Cerebellar cortex (tissue), 1 donor: ENCODE data around the gene IFIT5.
A peak's percentile ranks its signal among the peaks of the same experiment; 100 is the strongest.
"Not testable (repeated sequence)": the region's sequence is repeated elsewhere in the genome, so short reads cannot be mapped to it uniquely, and the experiment has no call there.

Experiments
- DNase-seq: peaks from one replicate; pipeline ENCODE4 v3.0.0-alpha.2; 2015; ENCODE audit warnings: low spot score

IFIT5 gene

DNA sequence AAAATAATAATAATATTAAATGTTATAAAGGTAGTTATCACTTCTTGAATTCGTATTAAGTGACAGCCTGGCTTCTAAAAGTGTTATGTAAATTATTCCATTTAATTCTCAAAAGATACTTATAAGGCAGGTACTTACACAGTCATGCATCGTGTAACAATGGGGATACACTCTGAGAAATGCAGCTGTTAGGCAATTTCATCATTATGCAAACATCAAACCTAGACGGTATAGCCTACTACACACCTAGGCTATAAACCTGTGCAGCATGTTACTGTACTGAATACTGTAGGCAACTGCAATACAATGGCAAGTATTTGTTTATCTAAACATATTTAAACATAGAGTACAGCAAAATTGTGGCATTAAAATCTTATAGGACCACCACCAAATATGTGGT is 20.5 kb upstream of the IFIT5 start:
- DNase-seq, result peak; percentile 27

DNA sequence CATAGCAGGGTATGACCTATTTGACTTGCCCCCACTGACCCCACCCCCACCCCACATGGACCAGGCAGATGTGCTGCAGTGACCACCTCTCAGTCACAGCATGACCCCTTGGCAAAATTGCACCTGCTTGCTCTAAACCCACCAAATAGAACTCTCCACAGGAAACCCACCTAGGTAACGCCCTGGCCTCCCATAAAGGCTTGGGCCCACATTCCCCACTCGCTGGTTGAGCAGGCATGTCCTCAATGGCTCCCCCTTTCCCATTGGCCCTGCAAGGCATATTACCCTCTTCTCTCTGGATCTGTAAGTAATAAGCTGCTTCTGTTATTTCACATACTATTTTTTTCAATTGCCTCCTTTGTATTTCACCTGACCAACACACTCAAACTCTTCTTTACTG is 19.2 kb upstream of the IFIT5 start:
- DNase-seq, result no peak

DNA sequence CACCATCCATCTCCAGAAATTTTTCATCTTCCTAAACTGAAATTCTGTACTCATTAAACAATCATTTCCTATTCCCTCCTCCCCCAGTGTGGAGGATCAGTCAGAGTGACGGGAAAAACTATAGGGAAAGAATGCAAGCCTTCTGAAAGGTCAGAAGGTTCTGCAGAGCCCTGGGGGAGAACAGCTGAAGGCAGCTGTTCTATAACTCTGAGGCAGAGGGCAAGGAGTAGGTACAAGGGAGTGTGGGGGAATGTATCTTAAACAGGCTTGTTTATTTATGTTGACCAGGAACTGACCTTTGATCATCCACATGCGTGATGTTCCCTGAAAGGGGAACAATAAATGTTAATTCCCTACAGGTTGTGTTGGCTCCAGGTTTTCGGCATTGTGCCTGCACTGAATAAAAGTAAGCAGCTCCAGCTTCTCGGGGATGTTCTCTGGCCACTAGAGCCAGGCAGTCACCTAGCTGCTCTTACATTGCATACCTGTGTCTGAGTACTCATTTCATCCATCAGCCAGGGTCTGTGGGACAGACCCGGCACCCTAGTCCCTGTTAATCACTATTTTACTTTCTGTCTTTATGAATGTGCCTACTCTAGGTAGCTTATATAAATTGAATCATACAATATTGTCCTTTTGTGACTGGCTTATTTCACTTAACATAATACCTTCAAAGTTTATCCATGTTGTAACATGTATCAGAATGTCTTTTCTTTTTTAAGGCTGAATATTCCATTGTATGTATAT is 16.2 kb upstream of the IFIT5 start:
- DNase-seq, result no peak

DNA sequence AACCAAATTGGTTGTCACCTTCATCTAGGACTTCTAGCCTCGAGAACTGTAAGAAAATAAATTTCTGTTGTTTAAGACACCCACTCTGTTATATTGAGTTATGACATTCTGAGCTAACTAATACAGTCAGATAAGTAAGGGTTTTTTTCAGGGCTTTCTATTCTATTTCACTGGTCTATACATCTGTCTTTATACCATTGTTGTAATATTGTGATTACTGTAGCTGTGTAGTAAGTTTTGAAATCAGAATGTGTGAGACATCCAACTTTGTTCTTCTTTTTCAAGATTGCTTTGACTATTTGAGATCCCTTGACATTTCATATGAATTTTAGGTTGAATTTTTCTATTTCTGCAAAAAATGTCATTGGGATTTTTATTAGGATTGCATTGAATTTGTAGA is 14.4 kb upstream of the IFIT5 start:
- no peak for DNase-seq

DNA sequence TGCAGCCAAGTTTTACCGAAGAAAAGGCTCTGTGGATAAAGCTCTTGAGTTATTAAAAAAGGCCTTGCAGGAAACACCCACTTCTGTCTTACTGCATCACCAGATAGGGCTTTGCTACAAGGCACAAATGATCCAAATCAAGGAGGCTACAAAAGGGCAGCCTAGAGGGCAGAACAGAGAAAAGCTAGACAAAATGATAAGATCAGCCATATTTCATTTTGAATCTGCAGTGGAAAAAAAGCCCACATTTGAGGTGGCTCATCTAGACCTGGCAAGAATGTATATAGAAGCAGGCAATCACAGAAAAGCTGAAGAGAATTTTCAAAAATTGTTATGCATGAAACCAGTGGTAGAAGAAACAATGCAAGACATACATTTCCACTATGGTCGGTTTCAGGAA is 11.3 kb upstream of the IFIT5 start:
- no peak for DNase-seq

DNA sequence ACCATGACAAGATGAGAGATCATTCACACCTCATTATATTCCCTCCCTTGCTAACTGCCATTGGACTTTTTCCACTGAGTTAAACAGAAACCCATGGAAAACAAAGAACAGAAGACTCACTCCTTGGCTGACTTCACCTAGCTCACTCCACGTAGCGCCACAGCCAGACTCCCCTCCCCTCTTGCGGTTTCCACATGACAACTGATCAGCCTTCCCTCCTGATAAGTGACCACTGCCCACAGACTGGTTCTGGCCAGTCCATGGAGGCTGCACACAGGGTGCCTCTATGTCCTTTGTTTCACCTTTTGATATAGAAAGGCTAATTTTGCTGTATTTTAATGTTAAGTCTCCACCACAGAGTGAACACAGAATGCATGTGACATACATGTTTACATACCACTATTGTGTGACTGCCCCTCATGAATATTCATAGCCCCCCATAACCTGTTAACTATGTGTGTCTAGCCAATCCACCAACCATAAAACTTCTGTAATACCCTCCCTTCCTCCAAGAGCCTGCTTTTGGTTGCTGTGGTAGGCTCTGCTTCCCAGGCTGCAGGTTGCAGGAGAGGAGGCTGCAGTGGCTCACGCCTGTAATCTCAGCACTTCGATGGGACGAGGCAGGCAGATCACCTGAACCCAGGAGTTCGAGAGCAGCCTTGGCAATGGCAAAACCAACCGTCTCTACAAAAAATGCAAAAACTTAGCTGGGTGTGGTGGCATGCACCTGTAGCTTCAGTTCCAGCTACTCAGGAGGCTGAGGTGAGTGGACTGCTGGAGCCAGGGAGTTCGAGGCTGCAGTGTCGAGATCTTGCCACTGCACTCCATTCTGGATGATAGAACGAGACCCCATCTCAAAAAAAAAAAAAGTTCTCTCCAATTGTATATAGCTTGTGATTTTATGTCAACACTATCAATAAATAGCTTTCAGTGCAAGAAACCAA is 10.0 kb upstream of the IFIT5 start:
- no peak for DNase-seq

DNA sequence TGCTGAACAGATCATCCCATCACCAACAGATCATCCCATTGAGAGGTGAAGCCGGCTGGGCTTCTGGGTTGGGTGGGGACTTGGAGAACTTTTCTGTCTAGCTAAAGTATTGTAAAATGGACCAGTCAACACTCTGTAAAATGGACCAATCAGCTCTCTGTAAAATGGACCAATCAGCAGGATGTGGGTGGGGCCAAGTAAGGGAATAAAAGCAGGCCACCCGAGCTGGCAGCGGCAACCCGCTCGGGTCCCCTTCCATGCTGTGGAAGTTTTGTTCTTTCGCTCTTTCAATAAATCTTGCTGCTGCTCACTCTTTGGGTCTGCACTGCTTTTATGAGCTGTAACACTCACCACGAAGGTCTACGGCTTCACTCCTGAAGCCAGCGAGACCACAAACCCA is 8.2 kb upstream of the IFIT5 start:
- DNase-seq, result not testable (repeated sequence)

DNA sequence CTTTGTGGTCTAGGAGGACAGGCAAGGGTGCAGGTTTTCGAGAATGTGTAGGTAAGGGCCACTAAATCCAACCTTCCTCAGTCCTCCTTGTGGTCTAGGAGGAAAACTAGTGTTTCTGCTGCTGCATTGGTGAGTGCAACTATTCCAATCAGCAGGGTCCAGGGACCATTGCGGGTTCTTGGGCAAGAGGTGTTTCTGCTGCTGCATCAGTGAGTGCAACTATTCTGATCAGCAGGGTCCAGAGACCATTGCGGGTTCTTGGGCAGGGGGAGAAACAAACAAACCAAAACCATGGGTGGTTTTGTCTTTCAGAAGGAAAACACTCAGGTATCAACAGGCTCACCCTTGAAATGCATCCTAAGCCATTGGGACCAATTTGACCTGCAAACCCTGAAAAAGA is 6.6 kb upstream of the IFIT5 start:
- DNase-seq, result not testable (repeated sequence)

DNA sequence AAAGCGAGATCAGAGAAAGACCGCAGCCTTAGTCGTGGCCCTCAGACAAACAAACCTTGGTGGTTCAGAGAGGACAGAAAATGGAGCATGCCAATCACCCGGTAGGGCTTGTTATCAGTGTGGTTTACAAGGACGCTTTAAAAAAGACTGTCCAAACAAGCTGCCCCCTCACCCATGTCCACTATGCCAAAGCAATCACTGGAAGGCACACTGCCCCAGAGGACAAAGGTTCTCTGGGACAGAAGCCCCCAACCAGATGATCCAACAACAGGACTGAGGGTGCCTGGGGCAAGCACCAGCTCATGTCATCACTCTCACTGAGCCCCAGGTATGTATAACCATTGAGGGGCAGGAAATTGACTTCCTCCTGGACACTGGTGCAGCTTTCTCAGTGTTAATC is 5.1 kb upstream of the IFIT5 start:
- DNase-seq, result not testable (repeated sequence)

DNA sequence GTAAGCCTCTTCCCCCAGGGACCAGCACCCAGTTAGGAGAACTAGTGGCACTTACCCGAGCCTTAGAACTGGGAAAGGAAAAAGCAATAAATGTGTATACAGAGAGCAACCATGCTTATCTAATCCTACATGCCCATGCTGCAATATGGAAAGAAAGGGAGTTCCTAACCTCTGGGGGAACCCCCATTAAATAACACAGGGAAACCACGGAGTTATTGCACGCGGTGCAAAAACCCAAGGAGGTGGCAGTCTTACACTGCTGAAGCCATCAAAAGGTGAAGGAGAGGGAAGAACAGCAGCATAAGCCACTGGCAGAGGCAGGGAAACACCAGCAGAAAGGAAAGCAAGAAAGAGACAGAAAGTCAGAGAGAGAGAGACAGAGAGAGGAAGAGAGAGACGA is 3.8 kb upstream of the IFIT5 start:
- DNase-seq, result not testable (repeated sequence)

DNA sequence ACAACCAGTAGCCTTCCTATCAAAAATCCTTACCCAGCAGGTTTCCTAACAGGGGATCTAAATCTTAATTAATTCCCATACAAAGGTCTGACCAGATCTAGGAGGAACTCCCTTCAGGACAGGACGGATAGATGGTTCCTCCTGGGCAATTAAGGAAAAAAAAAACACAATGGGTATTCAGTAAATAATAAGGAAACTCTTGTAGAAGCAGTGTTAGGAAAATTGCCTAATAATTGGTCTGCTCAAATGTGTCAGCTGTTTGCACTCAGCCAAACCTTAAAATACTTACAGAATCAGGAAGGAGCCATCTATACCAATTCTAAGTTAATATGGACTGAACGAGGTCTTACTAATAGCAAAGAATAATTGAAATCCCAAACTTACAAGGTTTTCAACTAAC is 3.2 kb upstream of the IFIT5 start:
- not testable (repeated sequence) for DNase-seq

DNA sequence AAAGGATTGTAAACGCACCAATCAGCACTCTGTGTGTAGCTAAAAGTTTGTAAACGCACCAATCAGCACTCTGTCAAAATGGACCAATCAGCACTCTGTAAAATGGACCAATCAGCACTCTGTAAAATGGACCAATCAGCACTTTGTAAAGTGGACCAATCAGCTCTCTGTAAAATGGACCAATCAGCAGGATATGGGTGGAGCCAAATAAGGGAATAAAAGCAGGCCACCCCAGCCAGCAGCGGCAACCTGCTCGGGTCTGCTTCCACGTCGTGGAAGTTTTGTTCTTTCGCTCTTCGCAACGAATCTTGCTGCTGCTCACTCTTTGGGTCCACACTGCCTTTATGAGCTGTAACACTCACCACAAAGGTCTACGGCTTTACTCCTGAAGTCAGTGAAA is 2.1 kb upstream of the IFIT5 start:
- DNase-seq, result not testable (repeated sequence)

DNA sequence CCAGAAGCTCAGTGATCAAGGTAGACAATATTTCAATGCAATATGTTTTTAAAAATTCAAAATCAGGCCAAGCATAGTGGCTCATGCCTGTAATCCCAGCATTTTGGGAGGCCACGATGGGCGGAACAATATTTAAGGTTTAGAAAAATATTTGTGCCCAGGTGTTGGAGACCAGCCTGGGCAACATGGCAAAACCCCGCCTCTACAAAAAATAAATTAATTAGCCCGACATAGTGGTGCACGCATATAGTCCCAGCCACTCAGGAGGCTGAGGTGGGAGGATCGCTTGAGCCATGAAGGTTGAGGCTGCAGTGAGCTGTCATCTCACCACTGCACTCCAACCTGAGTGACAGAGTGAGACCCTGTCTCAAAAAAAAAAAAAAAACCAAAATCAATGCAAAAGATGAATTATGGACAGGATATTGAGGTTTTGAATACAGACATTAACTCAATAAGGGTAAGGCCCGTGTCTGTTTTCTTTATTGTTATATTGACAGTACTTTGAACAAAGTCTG is 913 bp upstream of the IFIT5 start:
- no peak for DNase-seq

DNA sequence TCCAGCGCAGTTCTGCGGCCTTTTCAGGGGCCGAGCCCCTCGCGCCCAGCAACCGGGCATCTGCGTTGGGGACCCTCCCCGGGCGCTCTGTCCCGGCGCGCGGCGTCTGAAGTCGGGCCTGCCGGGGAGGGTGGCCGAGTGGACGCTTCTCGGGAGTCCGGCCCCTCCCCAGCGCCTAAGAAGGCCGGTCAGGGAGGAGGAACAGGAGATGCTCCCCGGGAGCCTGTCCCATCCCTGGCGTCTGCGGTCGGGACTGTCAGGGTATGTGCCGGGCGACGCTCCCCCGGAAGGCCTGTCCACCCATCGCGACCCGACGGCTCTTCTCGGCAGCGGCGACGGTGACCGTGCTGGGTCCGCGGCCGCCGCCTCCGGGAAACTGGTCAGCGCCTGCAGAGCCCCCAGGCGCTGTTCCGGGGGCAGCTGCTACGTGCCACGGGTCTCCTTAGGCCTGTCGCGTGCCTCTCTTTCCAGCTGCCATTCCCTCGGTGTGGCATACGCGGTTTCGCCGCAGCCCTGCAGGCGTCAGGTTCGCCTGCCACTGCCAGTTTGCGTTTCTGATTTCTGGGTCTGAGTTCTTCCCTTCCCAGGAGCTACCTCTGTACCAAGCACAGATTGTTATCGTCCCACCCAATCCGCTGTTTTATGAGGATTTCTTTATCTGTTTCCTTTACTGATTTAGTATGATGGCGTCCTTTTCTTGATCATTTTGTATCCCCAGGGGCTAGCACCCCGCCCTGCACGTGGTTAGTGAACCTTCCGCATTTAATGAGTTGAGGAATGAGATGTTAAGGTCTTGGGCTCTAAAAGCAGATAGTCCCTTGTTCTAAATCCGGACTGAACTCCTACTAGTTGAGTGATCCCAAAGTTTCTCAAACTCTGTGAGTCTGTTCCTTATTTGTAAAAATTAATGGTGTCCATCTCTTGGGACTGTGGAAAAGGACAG is 782 bp downstream of the IFIT5 start:
- DNase-seq, result peak; percentile 37

DNA sequence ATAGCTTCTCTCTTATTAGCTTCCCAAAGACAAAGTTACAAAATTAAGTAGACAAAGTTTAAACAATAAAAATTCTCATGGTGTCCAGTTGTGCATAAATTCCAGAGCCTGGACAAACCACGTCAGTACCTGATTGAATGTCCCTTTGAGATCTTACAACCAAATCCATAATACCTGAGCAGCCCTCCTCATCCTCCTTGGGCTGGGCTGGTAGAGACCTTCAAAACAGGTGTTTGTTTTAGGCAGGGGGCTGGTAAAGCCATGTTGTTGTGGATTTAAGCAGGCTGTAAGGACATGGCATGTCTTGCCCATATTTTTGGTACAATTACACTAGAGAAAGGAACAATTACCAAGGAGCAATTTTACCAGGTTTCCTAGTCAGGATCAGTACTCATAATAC is 2.1 kb downstream of the IFIT5 start:
- DNase-seq, result no peak

DNA sequence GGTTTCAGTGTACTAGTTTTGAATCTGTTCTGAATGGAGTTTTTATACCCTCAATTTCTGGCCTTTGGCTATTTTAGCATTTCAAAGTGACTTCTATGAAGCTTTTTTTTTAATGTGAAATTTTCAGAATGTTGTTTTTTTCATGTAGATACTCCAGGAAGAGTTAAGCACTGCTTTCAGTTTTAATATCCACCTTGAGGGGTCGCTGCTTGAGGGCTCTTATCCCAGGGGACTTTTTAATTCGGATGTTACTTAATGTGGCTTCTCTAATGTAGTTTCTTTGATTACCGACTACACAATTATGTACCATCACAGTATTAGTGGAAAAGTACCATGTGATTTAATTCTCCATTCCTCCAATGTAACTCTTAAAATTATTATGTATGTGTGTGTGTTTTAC is 5.2 kb downstream of the IFIT5 start:
- DNase-seq, result no peak

DNA sequence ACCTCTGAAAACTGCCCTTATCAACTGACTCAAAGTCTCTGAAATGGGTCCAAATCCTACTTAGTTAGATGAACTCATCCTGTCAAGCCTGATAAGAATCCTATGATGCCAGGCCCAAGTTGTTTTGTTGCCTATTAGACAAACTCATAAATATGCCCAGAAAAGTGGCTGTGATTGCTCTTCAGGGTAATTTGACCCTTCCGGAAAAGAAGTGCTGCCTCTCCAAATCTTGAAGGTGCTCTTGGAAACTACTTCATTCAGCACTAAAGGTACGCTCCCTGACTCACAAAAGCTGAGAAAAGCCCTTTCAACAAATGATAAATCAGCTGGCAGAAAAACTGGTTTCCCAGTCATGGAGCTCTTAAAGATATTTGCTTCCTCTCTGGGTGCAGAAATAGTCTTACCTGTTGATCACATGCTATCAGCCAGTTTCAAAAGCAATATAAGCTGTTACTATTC is 6.7 kb downstream of the IFIT5 start:
- DNase-seq, result no peak

DNA sequence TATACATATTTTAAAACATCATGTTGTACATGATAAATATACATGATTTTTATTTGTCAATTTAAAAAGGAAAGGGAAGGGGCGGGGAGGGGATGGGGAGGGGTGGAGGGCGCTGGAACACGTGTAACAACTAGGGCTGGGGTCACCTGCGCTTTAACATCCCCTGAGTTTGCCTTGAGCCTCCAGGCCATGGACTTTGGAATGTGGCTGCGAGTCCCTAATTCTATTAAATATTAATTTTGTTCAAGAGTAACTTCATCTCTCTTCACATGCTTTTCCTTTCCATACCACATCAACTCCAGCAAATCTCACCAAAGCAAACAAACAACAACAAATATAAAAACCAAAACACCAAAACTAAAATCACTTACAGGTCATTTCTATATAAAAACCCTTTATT is 10.6 kb downstream of the IFIT5 start:
- DNase-seq, result no peak

DNA sequence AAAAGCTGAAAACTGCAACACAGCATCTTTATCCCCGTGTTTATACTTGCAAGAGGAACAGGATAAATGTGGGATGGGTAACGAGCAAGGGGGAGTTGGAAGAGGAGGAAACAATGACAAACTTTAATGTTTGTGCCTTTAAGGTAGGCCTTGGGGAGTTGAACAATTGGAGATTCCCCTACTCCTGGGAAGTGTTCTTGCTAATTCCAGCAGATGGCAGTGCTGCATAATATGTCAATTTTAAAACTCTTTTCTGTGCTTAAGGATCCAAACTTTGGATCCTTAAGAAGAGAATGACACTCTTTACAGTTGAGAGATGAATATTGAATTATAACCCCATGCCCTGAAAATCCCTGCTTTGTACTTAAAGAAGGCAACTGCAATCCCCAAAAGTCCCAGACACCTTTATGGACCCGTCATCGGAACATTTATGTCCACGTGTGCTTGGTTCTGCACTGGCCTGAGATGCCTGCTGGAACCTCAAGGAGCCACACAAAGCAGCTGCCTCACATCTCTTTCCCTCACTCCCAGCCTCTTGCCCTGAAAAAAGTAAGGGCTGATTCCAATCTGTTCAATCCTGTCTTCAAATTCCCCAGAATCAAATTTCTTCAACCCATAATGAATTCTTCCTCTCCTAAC is 12.0 kb downstream of the IFIT5 start:
- peak; percentile 61 for DNase-seq

DNA sequence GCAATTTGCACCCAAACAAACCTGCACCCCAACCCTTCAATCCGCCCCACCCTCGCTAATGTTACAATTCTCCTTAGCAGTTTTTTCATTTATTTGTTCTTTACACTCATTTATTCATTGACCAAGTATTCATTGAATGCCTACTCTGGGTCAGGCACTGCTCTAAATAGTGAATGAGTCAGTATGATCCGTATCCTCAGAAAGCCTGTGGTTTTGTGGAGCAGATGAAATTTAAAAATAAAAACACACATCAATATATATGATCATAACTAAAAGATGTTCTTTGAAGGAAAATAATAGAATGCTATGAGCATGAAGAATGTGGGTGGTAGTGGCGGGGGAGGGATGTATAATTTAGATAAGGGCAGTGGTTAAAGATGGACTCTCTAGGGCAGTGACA is 13.3 kb downstream of the IFIT5 start:
- no peak for DNase-seq

DNA sequence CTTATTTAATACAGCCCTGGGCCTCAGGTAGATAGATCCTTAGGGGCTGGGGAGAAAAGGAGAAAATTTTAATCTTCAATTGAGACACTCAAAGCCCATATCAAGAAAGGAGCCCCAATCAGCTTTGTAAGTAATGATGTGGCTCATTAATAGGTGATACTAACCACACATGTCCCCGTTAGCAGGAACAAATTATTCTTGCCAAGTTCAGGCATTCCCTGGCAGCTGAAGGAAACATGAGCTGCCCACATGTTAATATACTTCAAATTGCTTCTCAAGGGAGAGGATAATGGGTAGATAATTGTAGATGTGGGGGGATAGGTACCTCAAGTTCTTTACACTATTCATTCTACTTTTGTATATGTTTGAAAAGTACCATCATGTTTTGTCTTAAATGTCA is 14.5 kb downstream of the IFIT5 start:
- DNase-seq, result no peak
